SK-N-SH treated with all-trans-retinoic acid at 6 μM for 48 hours (cell line): ENCODE data around the gene TRIM66.

Experiments used
- ATAC-seq: fragments of 200-7000 bp; cut with Tn5 transposase; 3 replicates; pipeline ENCODE4 v1.9.1; 2020; ENCODE audit warnings: mild to moderate bottlenecking, moderate library complexity
- ARNTL ChIP-seq: fragments of 450-650 bp; formaldehyde crosslinking; IDR thresholded peaks from 2 replicates; pipeline ENCODE4 v1.5.0; 2020; ENCODE audit warnings: low read depth, mild to moderate bottlenecking, moderate library complexity, borderline replicate concordance
- CSDC2 ChIP-seq: fragments of 250-450 bp; sonication (Bioruptor Pico); IDR thresholded peaks from 2 replicates; pipeline ENCODE4 v1.5.0; 2020; ENCODE audit warnings: mild to moderate bottlenecking, moderate library complexity
- CSRNP3 ChIP-seq: fragments of 250-450 bp; sonication (Bioruptor Pico); IDR thresholded peaks from 2 replicates; pipeline ENCODE4 v1.5.1; 2021; ENCODE audit warnings: mild to moderate bottlenecking, moderate library complexity
- ISL1 ChIP-seq: fragments of 250-450 bp; sonication (Bioruptor Pico); IDR thresholded peaks from 2 replicates; pipeline ENCODE4 v2.1.2; 2022; ENCODE audit warnings: mild to moderate bottlenecking, moderate library complexity
- RARB ChIP-seq: fragments of 250-450 bp; sonication (Bioruptor Pico); IDR thresholded peaks from 2 replicates; pipeline ENCODE4 v1.8.0; 2021; ENCODE audit warnings: mild to moderate bottlenecking, moderate library complexity
- SNAI2 ChIP-seq: fragments of 250-450 bp; sonication (Bioruptor Pico); IDR thresholded peaks from 2 replicates; pipeline ENCODE4 v1.5.0; 2020; ENCODE audit warnings: mild to moderate bottlenecking, moderate library complexity
- TOX ChIP-seq: fragments of 250-450 bp; sonication (Bioruptor Pico); IDR thresholded peaks from 2 replicates; pipeline ENCODE4 v1.8.0; 2021; ENCODE audit warnings: mild to moderate bottlenecking, moderate library complexity, borderline replicate concordance
- ZC3H10 ChIP-seq: fragments of 250-450 bp; sonication (Bioruptor Pico); IDR thresholded peaks from 2 replicates; pipeline ENCODE4 v1.5.1; 2021; ENCODE audit warnings: mild to moderate bottlenecking, moderate library complexity
- ZNF565 ChIP-seq: fragments of 450-650 bp; formaldehyde crosslinking; conservative IDR thresholded peaks from 2 replicates; pipeline ENCODE4 v1.5.0; 2020; ENCODE audit warnings: low read depth, mild to moderate bottlenecking, moderate library complexity
- ZNF70 ChIP-seq: fragments of 450-650 bp; formaldehyde crosslinking; IDR thresholded peaks from 2 replicates; pipeline ENCODE4 v1.5.0; 2020; ENCODE audit warnings: mild to moderate bottlenecking, moderate library complexity
- ZNF8 ChIP-seq: fragments of 450-650 bp; formaldehyde crosslinking; IDR thresholded peaks from 2 replicates; pipeline ENCODE4 v1.5.0; 2020; ENCODE audit warnings: mild to moderate bottlenecking, moderate library complexity
- TF ChIP-seq, protein P1 (sequence below): fragments of 250-450 bp; sonication (Bioruptor Pico); IDR thresholded peaks from 2 replicates; pipeline ENCODE4 v1.8.0; 2021; ENCODE audit warnings: low read depth, mild to moderate bottlenecking, moderate library complexity, borderline replicate concordance
- TF ChIP-seq, protein P2 (sequence below): fragments of 250-450 bp; sonication (Bioruptor Pico); IDR thresholded peaks from 2 replicates; pipeline ENCODE4 v1.5.0; 2020; ENCODE audit warnings: mild to moderate bottlenecking, moderate library complexity
- TF ChIP-seq, protein P3 (sequence below): fragments of 250-450 bp; sonication (Bioruptor Pico); IDR thresholded peaks from 2 replicates; pipeline ENCODE4 v1.8.0; 2020; ENCODE audit warnings: mild to moderate bottlenecking, moderate library complexity, borderline replicate concordance

The TRIM66 gene

DNA sequence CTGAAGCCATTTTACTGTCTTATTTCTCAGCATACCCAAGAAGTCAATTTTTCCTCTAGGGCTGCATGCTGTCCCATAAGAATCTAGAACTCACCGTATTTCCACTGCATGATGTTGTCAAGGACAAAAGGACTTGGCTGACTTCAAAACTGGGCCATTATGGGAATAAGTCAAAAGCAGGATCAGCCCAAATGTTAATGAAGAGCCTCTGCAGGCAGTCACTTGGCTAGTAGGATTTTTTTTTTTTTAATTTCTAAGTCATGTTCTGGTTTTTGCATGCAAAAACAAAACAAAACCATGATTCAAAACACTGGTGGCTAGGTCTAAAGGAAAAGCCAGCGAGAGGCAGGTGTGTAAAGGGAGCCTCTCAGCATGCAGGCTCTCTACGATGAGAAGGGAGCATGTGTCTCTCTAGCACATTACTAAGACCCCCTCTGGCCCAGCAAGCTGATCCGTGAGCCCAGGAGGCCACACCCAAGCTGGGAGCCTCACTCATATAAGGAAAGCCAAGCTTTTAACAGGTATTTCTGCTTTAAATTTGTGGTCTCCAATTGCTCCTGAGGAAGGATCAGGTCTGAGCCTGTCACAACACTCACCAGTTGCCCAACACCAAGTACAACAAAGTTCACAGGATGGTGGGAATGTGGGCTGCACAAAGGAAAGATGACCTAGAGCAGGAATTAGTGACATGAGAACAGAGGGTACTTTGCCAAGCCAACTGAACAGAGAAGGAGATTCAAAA, 67.0 kb downstream of the TRIM66 start:
- TF ChIP-seq, protein P1, sequence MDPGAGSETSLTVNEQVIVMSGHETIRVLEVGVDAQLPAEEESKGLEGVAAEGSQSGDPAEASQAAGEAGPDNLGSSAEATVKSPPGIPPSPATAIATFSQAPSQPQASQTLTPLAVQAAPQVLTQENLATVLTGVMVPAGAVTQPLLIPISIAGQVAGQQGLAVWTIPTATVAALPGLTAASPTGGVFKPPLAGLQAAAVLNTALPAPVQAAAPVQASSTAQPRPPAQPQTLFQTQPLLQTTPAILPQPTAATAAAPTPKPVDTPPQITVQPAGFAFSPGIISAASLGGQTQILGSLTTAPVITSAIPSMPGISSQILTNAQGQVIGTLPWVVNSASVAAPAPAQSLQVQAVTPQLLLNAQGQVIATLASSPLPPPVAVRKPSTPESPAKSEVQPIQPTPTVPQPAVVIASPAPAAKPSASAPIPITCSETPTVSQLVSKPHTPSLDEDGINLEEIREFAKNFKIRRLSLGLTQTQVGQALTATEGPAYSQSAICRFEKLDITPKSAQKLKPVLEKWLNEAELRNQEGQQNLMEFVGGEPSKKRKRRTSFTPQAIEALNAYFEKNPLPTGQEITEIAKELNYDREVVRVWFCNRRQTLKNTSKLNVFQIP (CRISPR knock-in tag) = no peak
- TF ChIP-seq ISL1 (CRISPR knock-in tag) = no peak
- TF ChIP-seq, protein P2, sequence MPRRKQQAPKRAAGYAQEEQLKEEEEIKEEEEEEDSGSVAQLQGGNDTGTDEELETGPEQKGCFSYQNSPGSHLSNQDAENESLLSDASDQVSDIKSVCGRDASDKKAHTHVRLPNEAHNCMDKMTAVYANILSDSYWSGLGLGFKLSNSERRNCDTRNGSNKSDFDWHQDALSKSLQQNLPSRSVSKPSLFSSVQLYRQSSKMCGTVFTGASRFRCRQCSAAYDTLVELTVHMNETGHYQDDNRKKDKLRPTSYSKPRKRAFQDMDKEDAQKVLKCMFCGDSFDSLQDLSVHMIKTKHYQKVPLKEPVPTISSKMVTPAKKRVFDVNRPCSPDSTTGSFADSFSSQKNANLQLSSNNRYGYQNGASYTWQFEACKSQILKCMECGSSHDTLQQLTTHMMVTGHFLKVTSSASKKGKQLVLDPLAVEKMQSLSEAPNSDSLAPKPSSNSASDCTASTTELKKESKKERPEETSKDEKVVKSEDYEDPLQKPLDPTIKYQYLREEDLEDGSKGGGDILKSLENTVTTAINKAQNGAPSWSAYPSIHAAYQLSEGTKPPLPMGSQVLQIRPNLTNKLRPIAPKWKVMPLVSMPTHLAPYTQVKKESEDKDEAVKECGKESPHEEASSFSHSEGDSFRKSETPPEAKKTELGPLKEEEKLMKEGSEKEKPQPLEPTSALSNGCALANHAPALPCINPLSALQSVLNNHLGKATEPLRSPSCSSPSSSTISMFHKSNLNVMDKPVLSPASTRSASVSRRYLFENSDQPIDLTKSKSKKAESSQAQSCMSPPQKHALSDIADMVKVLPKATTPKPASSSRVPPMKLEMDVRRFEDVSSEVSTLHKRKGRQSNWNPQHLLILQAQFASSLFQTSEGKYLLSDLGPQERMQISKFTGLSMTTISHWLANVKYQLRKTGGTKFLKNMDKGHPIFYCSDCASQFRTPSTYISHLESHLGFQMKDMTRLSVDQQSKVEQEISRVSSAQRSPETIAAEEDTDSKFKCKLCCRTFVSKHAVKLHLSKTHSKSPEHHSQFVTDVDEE (CRISPR knock-in tag) = no peak
- no peak for ATAC-seq

- ATAC-seq = no peak
- TF ChIP-seq CSRNP3 (no peak), ZNF8 (CRISPR knock-in tag) (no peak), ZC3H10 (CRISPR knock-in tag) (no peak), CSDC2 (CRISPR knock-in tag) (no peak)
- TF ChIP-seq, protein P3, sequence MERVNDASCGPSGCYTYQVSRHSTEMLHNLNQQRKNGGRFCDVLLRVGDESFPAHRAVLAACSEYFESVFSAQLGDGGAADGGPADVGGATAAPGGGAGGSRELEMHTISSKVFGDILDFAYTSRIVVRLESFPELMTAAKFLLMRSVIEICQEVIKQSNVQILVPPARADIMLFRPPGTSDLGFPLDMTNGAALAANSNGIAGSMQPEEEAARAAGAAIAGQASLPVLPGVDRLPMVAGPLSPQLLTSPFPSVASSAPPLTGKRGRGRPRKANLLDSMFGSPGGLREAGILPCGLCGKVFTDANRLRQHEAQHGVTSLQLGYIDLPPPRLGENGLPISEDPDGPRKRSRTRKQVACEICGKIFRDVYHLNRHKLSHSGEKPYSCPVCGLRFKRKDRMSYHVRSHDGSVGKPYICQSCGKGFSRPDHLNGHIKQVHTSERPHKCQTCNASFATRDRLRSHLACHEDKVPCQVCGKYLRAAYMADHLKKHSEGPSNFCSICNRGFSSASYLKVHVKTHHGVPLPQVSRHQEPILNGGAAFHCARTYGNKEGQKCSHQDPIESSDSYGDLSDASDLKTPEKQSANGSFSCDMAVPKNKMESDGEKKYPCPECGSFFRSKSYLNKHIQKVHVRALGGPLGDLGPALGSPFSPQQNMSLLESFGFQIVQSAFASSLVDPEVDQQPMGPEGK (CRISPR knock-in tag) = no peak
- TF ChIP-seq, protein P2 (CRISPR knock-in tag) = no peak
Measured at GRCh38 chr11:8614497-8614896, 68.0 kb downstream of the TRIM66 start.

DNA sequence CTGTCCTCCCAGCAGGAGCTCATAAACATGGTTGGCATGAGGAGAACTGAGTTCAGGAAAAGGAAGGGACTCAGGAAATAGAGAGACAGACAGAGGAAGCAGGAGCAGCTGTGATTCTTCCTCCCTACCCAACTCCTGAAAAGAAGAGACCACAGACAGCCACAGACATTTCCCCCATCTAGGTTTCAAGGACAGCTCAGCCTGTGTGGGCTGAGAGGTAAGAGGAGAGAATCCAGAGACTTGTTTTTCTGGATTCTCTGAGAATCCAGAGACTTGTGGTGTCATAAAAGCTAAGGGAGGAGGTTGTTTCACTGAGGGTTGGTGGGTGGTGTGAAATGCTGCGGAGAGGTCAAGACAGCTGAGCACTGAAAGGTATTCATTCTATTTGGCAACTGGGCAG, 69.4 kb downstream of the TRIM66 start:
- no peak for ATAC-seq
- TF ChIP-seq ZNF565 (CRISPR knock-in tag) = no peak
- no peak for TF ChIP-seq TOX (CRISPR knock-in tag)
- TF ChIP-seq ZNF70 (CRISPR knock-in tag) = no peak
- TF ChIP-seq SNAI2 (CRISPR knock-in tag) = no peak
- TF ChIP-seq CSRNP3 = no peak
- TF ChIP-seq ARNTL (CRISPR knock-in tag) = no peak
- no peak for TF ChIP-seq ISL1 (CRISPR knock-in tag)
- TF ChIP-seq RARB (CRISPR knock-in tag) = no peak
- TF ChIP-seq, all 23 proteins: peak for 0
